Epithelial cell of esophagus (primary cell): ENCODE data around the gene CEP170B.

Experiments used
- DNase-seq: peaks from one replicate; pipeline ENCODE4 v3.0.0; 2010; ENCODE audit warnings: low read depth
- H3K4me3 ChIP-seq: 2 replicates; pipeline ENCODE4 v1.5.1; 2011; ENCODE audit warnings: mild to moderate bottlenecking, low read length, control low read depth
- TF ChIP-seq, protein P1 (sequence below): IDR thresholded peaks from 2 replicates; pipeline ENCODE4 v1.5.1; 2011; ENCODE audit warnings: low read depth, mild to moderate bottlenecking, low read length, control low read depth, inconsistent platforms; ENCODE audit not compliant: insufficient read depth; ENCODE audit errors: missing control alignments

Gene CEP170B

GRCh38 chr14:104925214-104925854 is 60.3 kb downstream of the CEP170B start:
- H3K4me3 ChIP-seq: no peak overlapping the region
- TF ChIP-seq, protein P1, sequence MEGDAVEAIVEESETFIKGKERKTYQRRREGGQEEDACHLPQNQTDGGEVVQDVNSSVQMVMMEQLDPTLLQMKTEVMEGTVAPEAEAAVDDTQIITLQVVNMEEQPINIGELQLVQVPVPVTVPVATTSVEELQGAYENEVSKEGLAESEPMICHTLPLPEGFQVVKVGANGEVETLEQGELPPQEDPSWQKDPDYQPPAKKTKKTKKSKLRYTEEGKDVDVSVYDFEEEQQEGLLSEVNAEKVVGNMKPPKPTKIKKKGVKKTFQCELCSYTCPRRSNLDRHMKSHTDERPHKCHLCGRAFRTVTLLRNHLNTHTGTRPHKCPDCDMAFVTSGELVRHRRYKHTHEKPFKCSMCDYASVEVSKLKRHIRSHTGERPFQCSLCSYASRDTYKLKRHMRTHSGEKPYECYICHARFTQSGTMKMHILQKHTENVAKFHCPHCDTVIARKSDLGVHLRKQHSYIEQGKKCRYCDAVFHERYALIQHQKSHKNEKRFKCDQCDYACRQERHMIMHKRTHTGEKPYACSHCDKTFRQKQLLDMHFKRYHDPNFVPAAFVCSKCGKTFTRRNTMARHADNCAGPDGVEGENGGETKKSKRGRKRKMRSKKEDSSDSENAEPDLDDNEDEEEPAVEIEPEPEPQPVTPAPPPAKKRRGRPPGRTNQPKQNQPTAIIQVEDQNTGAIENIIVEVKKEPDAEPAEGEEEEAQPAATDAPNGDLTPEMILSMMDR: no peak
- no peak for DNase-seq

GRCh38 chr14:104925855-104926609 is 61.0 kb downstream of the CEP170B start:
- no peak overlapping the region for H3K4me3 ChIP-seq
- TF ChIP-seq, protein P1: no peak
- DNase-seq: no peak

- no peak overlapping the region for H3K4me3 ChIP-seq
- TF ChIP-seq, protein P1: no peak
- DNase-seq: no peak
These were observed 61.8 kb downstream of the CEP170B start for GRCh38 chr14:104926619-104927431.

DNA sequence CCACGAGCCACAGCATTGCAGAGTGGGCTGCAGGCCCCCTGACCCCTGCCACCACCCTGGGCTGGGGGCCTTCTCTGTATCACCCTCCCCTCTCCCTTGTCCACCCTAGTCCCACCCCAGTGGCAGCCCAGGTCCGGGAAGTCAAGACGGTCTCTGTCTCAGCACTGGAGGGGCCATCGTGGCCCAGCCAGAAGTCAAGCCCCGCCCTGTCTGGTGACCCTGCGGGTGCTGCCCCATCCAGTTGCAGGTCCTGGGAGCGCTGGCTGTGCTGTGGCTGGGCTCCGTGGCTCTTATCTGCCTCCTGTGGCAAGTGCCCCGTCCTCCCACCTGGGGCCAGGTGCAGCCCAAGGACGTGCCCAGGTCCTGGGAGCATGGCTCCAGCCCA is 62.4 kb downstream of the CEP170B start:
- TF ChIP-seq, protein P1: no peak
- no peak overlapping the region for H3K4me3 ChIP-seq
- DNase-seq: no peak

GRCh38 chr14:104927901-104928300 is 62.8 kb downstream of the CEP170B start:
- H3K4me3 ChIP-seq: no peak overlapping the region
- TF ChIP-seq, protein P1: no peak
- DNase-seq: no peak

DNA sequence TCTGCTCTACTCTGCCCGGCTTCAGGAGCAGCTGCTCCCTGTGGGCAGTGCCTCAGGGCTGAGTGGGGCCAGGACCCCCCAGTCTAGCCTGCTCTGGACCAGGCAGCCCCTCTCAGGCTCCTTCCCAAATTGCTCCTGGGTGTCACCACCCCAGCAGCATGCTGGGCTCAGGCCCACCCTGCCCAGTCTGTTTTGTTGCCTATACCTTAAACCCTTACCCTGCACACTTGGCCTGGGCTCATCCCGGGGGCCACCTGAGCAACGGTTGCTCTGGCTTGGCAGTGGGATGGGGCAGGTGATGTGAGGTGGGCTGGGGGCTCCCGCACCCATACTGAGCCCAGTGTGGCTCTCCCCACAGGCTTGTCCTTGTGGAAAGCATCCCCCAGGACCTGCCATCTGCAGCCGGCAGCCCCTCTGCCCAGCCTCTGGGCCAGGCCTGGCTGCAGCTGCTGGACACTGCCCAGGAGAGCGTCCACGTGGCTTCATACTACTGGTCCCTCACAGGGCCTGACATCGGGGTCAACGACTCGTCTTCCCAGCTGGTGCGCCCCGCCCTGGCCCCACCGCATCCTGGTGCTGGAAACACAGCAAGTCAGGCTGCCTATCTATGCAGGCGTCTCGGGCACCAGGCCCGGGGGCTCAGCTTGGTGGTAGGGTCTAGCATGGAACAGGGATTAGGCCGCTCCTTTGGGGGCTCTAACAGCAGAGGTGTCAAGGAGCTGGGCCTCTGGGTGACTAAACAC is 63.5 kb downstream of the CEP170B start:
- no peak for DNase-seq
- TF ChIP-seq, protein P1: no peak
- no peak overlapping the region for H3K4me3 ChIP-seq
